Adipocyte (in vitro differentiated cells): ENCODE data around the gene TEP1.
"Not testable (repeated sequence)": the region's sequence is repeated elsewhere in the genome, so short reads cannot be mapped to it uniquely, and the experiment has no call there.

Source experiments
- DNase-seq: peaks from one replicate; pipeline ENCODE4 v3.0.0-alpha.2; 2015; ENCODE audit warnings: low read depth
- H3K27me3 ChIP-seq: replicated peaks from 2 replicates; pipeline ENCODE4 v1.7.0; 2013; ENCODE audit warnings: mild to moderate bottlenecking, low read length, moderate library complexity; ENCODE audit not compliant: control insufficient read depth, insufficient read depth
- H3K36me3 ChIP-seq: 2 replicates; pipeline ENCODE4 v1.7.0; 2013; ENCODE audit warnings: low read length, mild to moderate bottlenecking, moderate library complexity; ENCODE audit not compliant: control insufficient read depth, insufficient read depth, severe bottlenecking
- H3K4me1 ChIP-seq: 2 replicates; pipeline ENCODE4 v1.7.0; 2013; ENCODE audit warnings: mild to moderate bottlenecking, low read length, moderate library complexity; ENCODE audit not compliant: control insufficient read depth, insufficient read depth
- H3K4me3 ChIP-seq: 2 replicates; pipeline ENCODE4 v1.7.0; 2013; ENCODE audit warnings: mild to moderate bottlenecking, low read length, moderate library complexity
- H3K9ac ChIP-seq: 2 replicates; pipeline ENCODE4 v1.7.0; 2013; ENCODE audit warnings: mild to moderate bottlenecking, low read length, moderate library complexity
- H3K9me3 ChIP-seq: 2 replicates; pipeline ENCODE4 v1.7.0; 2013; ENCODE audit warnings: mild to moderate bottlenecking, low read length, moderate library complexity; ENCODE audit not compliant: control insufficient read depth

The TEP1 gene

GRCh38 chr14:20443650-20444049 is 30.3 kb upstream of the TEP1 start:
- H3K36me3 ChIP-seq, result peaks cover 33% of the 10 kb centered on the region

GRCh38 chr14:20441461-20441860 is 28.2 kb upstream of the TEP1 start:
- H3K4me1 ChIP-seq, result peaks cover 7% of the 10 kb centered on the region
- no peak for DNase-seq
- no peaks in the 10 kb centered on the region for H3K27me3 ChIP-seq
- no peaks in the 10 kb centered on the region for H3K9me3 ChIP-seq
- H3K4me3 ChIP-seq, result no peak overlapping the region
- peaks cover 11% of the 10 kb centered on the region for H3K36me3 ChIP-seq
- H3K9ac ChIP-seq, result no peak overlapping the region

More at GRCh38 chr14:20443650-20444049, 30.3 kb upstream of the TEP1 start:
- H3K27me3 ChIP-seq, DNase-seq, H3K9ac ChIP-seq, H3K4me1 ChIP-seq, H3K4me3 ChIP-seq, H3K9me3 ChIP-seq: not testable (repeated sequence)

DNA sequence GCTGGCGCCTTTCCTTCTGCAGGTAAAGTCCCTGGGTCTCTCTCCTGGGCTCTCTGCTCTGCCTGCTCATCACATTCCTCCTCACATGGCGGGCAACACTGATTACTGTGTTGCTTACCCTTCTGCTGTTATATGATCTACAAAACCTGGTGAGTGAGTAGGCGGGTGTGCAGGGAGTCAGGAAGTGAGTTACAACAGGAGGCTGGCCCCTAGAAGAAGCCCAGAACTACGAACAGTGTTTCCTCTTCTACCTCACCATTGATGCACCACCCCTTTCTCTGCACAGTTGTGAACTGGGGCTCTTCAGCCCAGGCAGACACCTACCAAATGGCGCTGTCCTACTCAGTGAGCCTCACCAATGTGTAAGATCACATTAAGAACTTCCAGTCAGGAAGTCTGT is 27.6 kb upstream of the TEP1 start:
- Histone ChIP-seq H3K36me3 (peaks cover 6% of the 10 kb centered on the region), H3K9me3 (no peaks in the 10 kb centered on the region), H3K27me3 (no peaks in the 10 kb centered on the region), H3K4me3 (no peak overlapping the region), H3K9ac (no peak overlapping the region), H3K4me1 (peaks cover 12% of the 10 kb centered on the region)
- DNase-seq, result no peak

DNA sequence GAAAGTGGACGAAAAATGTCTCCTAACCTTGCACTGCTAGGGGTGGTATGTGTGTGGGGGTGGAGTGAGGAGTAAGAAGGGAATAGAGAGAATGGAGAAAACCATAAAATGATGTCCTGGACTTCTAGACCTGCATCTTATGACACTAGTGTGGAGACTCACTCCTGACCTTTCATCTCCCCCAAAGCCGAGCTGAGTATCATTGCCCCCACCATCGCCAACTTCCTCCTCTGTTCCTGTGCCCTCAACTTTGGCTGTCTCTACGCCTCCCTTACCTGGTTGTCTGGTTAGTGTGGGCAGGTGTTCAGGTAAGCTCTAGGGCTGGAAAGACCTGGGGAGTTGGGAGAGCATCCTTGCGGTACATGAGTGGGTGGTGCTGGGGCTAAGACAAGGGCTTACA is 27.2 kb upstream of the TEP1 start:
- no peak for DNase-seq
- Histone ChIP-seq H3K27me3 (no peaks in the 10 kb centered on the region), H3K36me3 (peaks cover 1% of the 10 kb centered on the region), H3K4me1 (peaks cover 16% of the 10 kb centered on the region), H3K9me3 (no peaks in the 10 kb centered on the region), H3K9ac (no peak overlapping the region), H3K4me3 (no peak overlapping the region)

DNA sequence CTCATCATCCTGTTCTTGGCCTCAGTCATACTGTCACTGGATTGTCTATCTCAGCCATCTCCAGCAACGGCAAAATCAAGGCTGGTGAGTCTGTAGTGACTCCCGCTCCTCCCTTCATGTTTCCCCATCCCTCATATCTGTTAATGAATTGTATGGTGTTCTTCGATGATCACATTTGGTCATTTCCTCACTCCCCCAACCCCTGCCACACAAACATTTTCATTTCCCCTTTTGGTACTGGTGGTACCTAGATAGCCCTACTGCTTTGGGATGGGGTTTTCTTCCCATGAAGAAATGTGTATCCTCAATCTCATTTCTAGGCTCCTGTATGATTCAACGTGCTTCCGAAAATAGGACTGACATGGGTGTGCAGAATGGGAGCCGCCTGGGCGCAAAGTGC is 25.4 kb upstream of the TEP1 start:
- no peak for DNase-seq
- no peaks in the 10 kb centered on the region for H3K9me3 ChIP-seq
- H3K4me3 ChIP-seq, result no peak overlapping the region
- peaks cover 26% of the 10 kb centered on the region for H3K4me1 ChIP-seq
- no peaks in the 10 kb centered on the region for H3K36me3 ChIP-seq
- no peaks in the 10 kb centered on the region for H3K27me3 ChIP-seq
- no peak overlapping the region for H3K9ac ChIP-seq

- H3K9me3 ChIP-seq, result no peaks in the 10 kb centered on the region
- H3K4me1 ChIP-seq, result peaks cover 26% of the 10 kb centered on the region
- H3K9ac ChIP-seq, result no peak overlapping the region
- no peaks in the 10 kb centered on the region for H3K27me3 ChIP-seq
- peak; percentile 64 for DNase-seq
- no peak overlapping the region for H3K4me3 ChIP-seq
- H3K36me3 ChIP-seq, result no peaks in the 10 kb centered on the region
These were observed 23.1 kb upstream of the TEP1 start for GRCh38 chr14:20436363-20436755.

DNA sequence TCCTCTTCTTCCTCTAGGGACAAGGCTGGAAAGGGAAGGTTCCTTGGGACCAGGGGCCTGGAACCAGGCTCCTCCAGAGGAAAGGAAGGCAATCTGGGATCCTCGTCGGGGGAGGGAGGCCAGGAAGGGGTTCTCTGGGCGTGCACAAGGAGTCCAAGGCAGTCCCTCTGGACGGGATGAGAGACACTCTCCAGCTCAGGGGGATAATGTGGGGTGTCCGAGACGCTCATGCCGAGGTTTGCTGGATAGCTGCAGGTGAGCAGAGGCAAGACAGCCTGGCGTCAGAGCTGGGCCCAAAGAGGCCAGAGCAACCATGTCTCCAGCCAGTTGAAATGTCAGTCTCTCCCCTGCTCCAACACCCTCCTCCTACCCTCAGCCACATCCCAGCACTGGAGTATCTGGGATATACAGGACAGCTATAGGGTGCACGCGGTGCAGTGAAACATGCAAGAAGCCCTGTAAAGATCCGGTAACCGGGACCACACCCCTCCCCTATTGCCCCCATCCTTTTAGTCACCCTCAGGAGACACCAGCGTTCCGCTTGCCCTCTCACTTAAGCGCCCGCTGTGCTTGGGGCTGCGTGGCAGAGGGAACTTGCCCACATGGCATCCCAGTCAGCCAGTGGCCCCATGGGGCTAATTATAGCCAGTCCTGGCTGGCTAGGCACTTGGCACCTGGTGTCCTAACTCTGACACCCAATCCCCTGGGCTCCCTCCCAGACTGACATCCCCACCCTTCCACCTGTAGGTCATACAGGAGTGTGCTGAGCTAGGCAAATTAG is 22.5 kb upstream of the TEP1 start, which contains the start of gene KLHL33:
Gene KLHL33 (minus strand): TSS at position 585 of the 781 bp plus-strand sequence. CDS start 355 bp downstream, at position 230.
- H3K36me3 ChIP-seq, result no peaks in the 10 kb centered on the region
- H3K27me3 ChIP-seq, result no peaks in the 10 kb centered on the region
- peak within 1 kb of the TSS; percentile 28 for H3K9ac ChIP-seq
- H3K9me3 ChIP-seq, result no peaks in the 10 kb centered on the region
- H3K4me1 ChIP-seq, result peaks cover 26% of the 10 kb centered on the region
- no peak for DNase-seq
- H3K4me3 ChIP-seq, result peak within 1 kb of the TSS; percentile 42

DNA sequence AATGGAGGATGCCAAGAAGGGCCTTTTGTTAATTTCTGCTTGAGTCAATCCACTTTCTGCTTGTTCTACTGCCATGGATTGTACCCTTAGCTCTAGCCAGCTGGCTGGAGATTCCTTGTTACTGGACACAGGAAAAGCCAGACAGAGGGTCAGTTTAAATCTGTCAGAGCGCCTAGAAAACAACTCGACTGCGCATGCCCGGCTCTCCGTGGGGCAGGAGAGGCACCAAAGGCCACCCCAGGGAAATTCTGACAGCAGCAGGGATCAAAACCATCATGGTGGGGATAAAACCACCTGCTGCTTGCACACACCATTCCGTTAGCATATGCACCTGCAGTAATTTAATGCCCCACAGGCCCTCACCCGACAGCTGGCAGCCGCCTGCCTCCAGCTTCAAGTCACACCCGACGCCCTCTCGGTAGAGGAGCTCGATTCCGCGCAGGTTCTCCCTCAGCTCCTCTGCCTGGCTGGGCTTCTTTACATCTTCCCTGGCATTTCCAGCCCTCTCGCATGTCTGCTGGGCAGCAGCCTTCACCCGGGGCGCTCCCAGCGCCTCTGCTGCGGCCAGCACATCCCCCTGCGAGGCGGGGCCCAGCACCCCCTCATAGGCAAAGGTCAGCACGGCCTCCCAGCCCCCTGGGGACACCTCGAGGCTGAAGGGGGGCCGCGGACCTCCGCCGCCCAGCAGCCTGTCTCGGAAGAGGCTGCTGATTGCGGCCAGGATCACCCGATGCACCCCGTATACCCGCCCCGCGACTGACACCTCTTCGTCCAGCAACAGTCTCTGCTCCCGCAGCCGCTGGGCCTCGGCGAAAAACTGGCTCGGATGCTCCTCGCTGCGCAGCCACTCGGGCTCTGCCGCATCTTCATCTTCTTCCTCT is 21.6 kb upstream of the TEP1 start:
- no peaks in the 10 kb centered on the region for H3K9me3 ChIP-seq
- H3K27me3 ChIP-seq, result no peaks in the 10 kb centered on the region
- DNase-seq, result no peak
- no peaks in the 10 kb centered on the region for H3K36me3 ChIP-seq
- peak overlapping the region; percentile 42 for H3K4me3 ChIP-seq
- peak overlapping the region; percentile 28 for H3K9ac ChIP-seq
- peaks cover 26% of the 10 kb centered on the region for H3K4me1 ChIP-seq

DNA sequence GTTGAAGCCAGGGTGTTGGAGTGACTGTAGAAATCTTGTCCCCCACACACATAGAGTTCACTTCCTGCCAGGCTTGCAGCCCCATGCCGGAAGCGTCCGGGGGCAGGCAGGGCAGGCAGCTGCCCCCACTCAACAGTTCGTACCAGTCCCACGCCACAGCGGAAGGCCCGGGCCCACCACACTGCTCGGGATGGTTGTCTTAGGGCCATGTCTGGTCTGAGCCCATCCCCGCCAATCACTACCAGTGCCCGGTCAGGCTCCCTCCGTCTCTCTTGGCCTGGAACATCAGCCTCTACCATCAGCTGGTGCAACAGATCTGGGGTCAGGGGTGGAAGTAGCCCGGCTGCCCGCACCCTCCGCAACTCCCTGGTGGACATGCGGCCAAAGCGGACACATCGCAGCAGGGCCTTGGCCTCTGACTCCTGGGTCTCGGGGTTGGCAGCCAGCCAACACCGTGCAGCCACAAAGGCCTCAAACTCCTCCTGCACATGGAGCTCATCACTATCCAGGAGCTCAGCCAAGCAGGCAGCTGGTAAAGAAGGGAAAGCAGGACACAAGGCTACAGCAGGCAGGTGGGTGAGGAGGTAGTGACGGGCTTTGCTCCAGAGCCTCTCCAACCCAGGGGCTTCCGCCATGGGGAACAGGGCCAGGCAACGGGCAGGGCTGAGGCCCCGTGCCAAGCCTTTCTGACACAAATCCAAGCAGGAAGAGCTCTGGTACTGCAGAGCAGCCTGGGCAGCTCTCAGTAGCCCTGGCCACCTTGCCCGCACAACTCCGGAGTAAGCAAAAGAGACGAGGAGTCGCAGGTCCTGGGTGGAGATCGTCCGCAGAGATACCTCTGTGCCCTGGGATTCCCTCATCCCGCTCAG is 16.7 kb upstream of the TEP1 start:
- DNase-seq, result no peak
- H3K36me3 ChIP-seq, result no peaks in the 10 kb centered on the region

GRCh38 chr14:20428802-20429201 is 15.5 kb upstream of the TEP1 start:
- no peak for DNase-seq
- H3K27me3 ChIP-seq, result no peaks in the 10 kb centered on the region
- no peak overlapping the region for H3K9ac ChIP-seq
- no peaks in the 10 kb centered on the region for H3K4me1 ChIP-seq
- H3K4me3 ChIP-seq, result no peak overlapping the region
- no peaks in the 10 kb centered on the region for H3K9me3 ChIP-seq
- H3K36me3 ChIP-seq, result no peaks in the 10 kb centered on the region

More for the DNA sequence above, 16.7 kb upstream of the TEP1 start:
- no peaks in the 10 kb centered on the region for H3K9me3 ChIP-seq
- no peak overlapping the region for H3K9ac ChIP-seq
- H3K4me1 ChIP-seq, result peaks cover 6% of the 10 kb centered on the region
- H3K27me3 ChIP-seq, result no peaks in the 10 kb centered on the region
- H3K4me3 ChIP-seq, result no peak overlapping the region

GRCh38 chr14:20428010-20428365 is 14.7 kb upstream of the TEP1 start:
- Histone ChIP-seq H3K4me3 (no peak overlapping the region), H3K27me3 (no peaks in the 10 kb centered on the region), H3K9ac (no peak overlapping the region), H3K9me3 (no peaks in the 10 kb centered on the region), H3K4me1 (no peaks in the 10 kb centered on the region), H3K36me3 (no peaks in the 10 kb centered on the region)
- no peak for DNase-seq
